H1 (cell line): ENCODE measurements around the gene GLCE. TPM values are rescaled to one million over a fixed set of nuclear protein-coding genes. Genes with fewer than 3 reads are reported as not detected.

Experiments used
- ATF2 ChIP-seq: IDR thresholded peaks from 2 replicates; pipeline ENCODE4 v1.6.1; 2012; ENCODE audit warnings: low read length, inconsistent platforms
- BCL11A ChIP-seq, 2 experiments: IDR thresholded peaks; one replicate each; pipeline ENCODE4 v1.6.1; 2011; ENCODE audit warnings: low read depth in 2 of 2, low read length in 2 of 2, mild to moderate bottlenecking in 2 of 2
- POLR2A ChIP-seq, 2 experiments: IDR thresholded peaks; 1 replicate in 1 of 2; 2 replicates in 1 of 2; pipeline ENCODE4 v1.6.1; 2011; ENCODE audit warnings: low read depth in 2 of 2, low read length in 2 of 2, mild to moderate bottlenecking in 2 of 2; ENCODE audit errors: control extremely low read depth in 1 of 2
- polyA plus RNA-seq, 7 experiments: library from polyadenylated mRNA; depleted of rRNA in 3 of 7; stranded (reverse) in 5 of 7; unstranded in 2 of 7; fragments of >200 nt in 5 of 7; fragments of 200-250 nt in 2 of 7; gene quantifications; 1 replicate in 5 of 7; 2 replicates in 1 of 7; 4 replicates in 1 of 7; pipeline versions ENCODE4 v1.2.1 to v1.2.3, GENCODE V29; 2011 to 2013; ENCODE audit warnings: missing spikeins in 2 of 7, mixed read lengths in 2 of 7
- total RNA-seq: library from RNA; stranded (reverse); fragmentation: NEBNext Ultra II Directional; extraction: Animal tissue kit (Norgen Biotek cat#: 25700); gene quantifications from 2 replicates; pipeline ENCODE4 v1.2.1, GENCODE V29; 2021

GLCE gene
- total and polyA plus RNA-seq, 2 of the 8 experiments (the other 6 are each of a cell fraction or from before 2014, with no cell fraction given), result 17.1 to 22.7 TPM

- TF ChIP-seq ATF2 (no peak), BCL11A (IDR thresholded peaks at IDR 0.05; ENCODE audit: low read depth in 2 of 2, low read length in 2 of 2) (no peak), POLR2A (IDR thresholded peaks at IDR 0.05; ENCODE audit: control extremely low read depth in 1 of 2, low read depth in 2 of 2, low read length in 2 of 2) (no peak)
- TF ChIP-seq, all 59 proteins: peak for 0
Measured at GRCh38 chr15:69275074-69275670, 114.7 kb downstream of the GLCE start (continued).
